Measurements from ENCODE around the gene DOCK4. TPM values are rescaled to one million over a fixed set of nuclear protein-coding genes. Genes with fewer than 3 reads are reported as not detected.

The DOCK4 gene
- total RNA-seq, 1 donor from 2014 or later = 10.6 TPM

- no peak for DNase-seq (ENCODE audit: low read depth)
- peak overlapping the region; percentile 23 for H3K4me3 ChIP-seq (ENCODE audit: low read depth, low read length)
- TF ChIP-seq CTCF (conservative IDR thresholded peaks at IDR 0.05; ENCODE audit: low read depth, low read length) = no peak
These were observed 477.6 kb downstream of the DOCK4 start for GRCh38 chr7:111728635-111728995.

- peak overlapping the region; percentile 23 for H3K4me3 ChIP-seq (ENCODE audit: low read depth, low read length)
- DNase-seq (ENCODE audit: low read depth) = no peak
- no peak for TF ChIP-seq CTCF (conservative IDR thresholded peaks at IDR 0.05; ENCODE audit: low read depth, low read length)
These were observed 478.1 kb downstream of the DOCK4 start for GRCh38 chr7:111727905-111728634.

- no peak for TF ChIP-seq CTCF (conservative IDR thresholded peaks at IDR 0.05; ENCODE audit: low read depth, low read length)
- no peak for DNase-seq (ENCODE audit: low read depth)
- H3K4me3 ChIP-seq (ENCODE audit: low read depth, low read length) = no peak overlapping the region
These were observed 487.3 kb downstream of the DOCK4 start for GRCh38 chr7:111718886-111719285.

GRCh38 chr7:111711426-111712065 is 494.7 kb downstream of the DOCK4 start:
- no peak overlapping the region for H3K4me3 ChIP-seq (ENCODE audit: low read depth, low read length)
- TF ChIP-seq CTCF (conservative IDR thresholded peaks at IDR 0.05; ENCODE audit: low read depth, low read length) = no peak
- no peak for DNase-seq (ENCODE audit: low read depth)

- no peak for TF ChIP-seq CTCF (conservative IDR thresholded peaks at IDR 0.05; ENCODE audit: low read depth, low read length)
- no peak for DNase-seq (ENCODE audit: low read depth)
- H3K4me3 ChIP-seq (ENCODE audit: low read depth, low read length) = no peak overlapping the region
These were observed 495.3 kb downstream of the DOCK4 start for GRCh38 chr7:111710839-111711380.

GRCh38 chr7:111708072-111708471 is 498.1 kb downstream of the DOCK4 start:
- TF ChIP-seq CTCF (conservative IDR thresholded peaks at IDR 0.05; ENCODE audit: low read depth, low read length) = no peak
- no peak for DNase-seq (ENCODE audit: low read depth)
- H3K4me3 ChIP-seq (ENCODE audit: low read depth, low read length) = no peak overlapping the region
